Upper lobe of left lung (tissue), 6 donors: ENCODE measurements around the gene PPP1CA. TPM values are rescaled to one million over a fixed set of nuclear protein-coding genes. Genes with fewer than 3 reads are reported as not detected.

Source experiments
- ATAC-seq, 2 donors: fragments of 200-7000 bp; cut with Tn5 transposase; one replicate each; pipeline ENCODE4 v1.9.1; 2022; ENCODE audit warnings: mild to moderate bottlenecking in 2 of 2, moderate library complexity in 2 of 2; ENCODE audit not compliant: low FRiP score in 2 of 2
- DNase-seq, 2 donors: peaks; one replicate each; pipeline ENCODE4 v3.0.0-alpha.2; 2019 to 2020
- H3K27ac ChIP-seq, 4 donors: fragments of 200-600 bp; sonication (generic); one replicate each; pipeline ENCODE4 v1.5.1; 2016 to 2019
- H3K27me3 ChIP-seq, 4 donors: fragments of 200-600 bp; sonication (generic); one replicate each; pipeline ENCODE4 v1.5.1; 2017 to 2019
- H3K36me3 ChIP-seq, 4 donors: fragments of 200-600 bp; sonication (generic); one replicate each; pipeline ENCODE4 v1.5.1; 2016 to 2019
- H3K4me1 ChIP-seq, 4 donors: fragments of 200-600 bp; sonication (generic); one replicate each; pipeline ENCODE4 v1.5.1; 2018 to 2019
- H3K4me3 ChIP-seq, 4 donors: fragments of 200-600 bp; sonication (generic); one replicate each; pipeline ENCODE4 v1.5.1; 2017 to 2019; ENCODE audit warnings: mild to moderate bottlenecking in 2 of 4, moderate library complexity in 1 of 4
- H3K9me3 ChIP-seq, 4 donors: fragments of 200-600 bp; sonication (generic); one replicate each; pipeline ENCODE4 v1.5.1; 2018 to 2019
- POLR2A ChIP-seq, 4 donors: fragments of 450-650 bp; IDR thresholded peaks; one replicate each; pipeline ENCODE4 v1.5.1; 2016 to 2017; ENCODE audit warnings: antibody characterized with exemption in 4 of 4, mild to moderate bottlenecking in 2 of 4
- WGBS, 2 donors: methylation state at CpG; one replicate each; pipeline ENCODE4 v1.1.5; 2017 to 2018; 5-methylcytosine and 5-hydroxymethylcytosine counted together
- small RNA-seq, 4 donors: library from RNA; depleted of rRNA; stranded (forward); fragments of <200 nt; gene quantifications; one replicate each; pipeline ENCODE3, GENCODE V24; 2016
- total RNA-seq, 6 donors: library from RNA; depleted of rRNA in 4 of 6; stranded (reverse); fragments of >200 nt in 4 of 6; gene quantifications; one replicate each; pipeline versions ENCODE4 v1.1.0 to v1.2.1, GENCODE V29; 2016 to 2021
- donor health status: DM: no; HTN: no; CAD: no; lungs with moderate emphysema.
- donor health status: DM: no; HTN: yes; CAD: no; lungs with severe emphysema.

The PPP1CA gene
- total RNA-seq, 6 donors from 2014 or later: 83.8 to 191 (median 135) TPM

DNA sequence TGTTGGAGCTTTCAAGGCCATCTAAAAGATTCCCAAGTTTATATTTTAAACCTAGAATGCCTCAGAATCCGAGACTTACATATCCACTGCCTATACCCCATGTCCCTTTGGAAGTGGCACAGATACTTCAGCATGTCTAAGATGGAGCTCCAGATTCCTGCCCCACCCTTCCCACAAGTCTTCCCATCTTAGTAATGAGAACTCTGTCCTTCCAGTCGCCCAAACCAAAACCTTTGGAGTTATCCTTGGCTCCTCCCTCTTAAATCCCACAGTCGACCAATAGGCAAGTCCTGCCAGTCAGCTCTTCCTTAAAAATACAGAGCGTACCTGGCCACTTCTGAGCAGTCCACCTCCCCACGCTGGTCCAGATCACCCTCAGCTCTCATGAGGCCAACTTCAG lies 52.6 kb downstream of the PPP1CA start:
- ATAC-seq (no peak), DNase-seq (no peak)
- WGBS, 2 donors: 79 to 83% methylated on average over 5 of the region's 5 CpGs
- H3K27ac ChIP-seq: peak overlapping the region in 1 of 4 donors; percentile 9
- H3K27me3 ChIP-seq: no peaks in the 10 kb centered on the region
- H3K4me1 ChIP-seq: peaks cover 25 to 49% (median 38%) of the 10 kb centered on the region in 4 donors
- no peaks in the 10 kb centered on the region for H3K9me3 ChIP-seq
- no peak for TF ChIP-seq POLR2A (IDR thresholded peaks at IDR 0.05)
- H3K4me3 ChIP-seq: no peak overlapping the region
- H3K36me3 ChIP-seq: no peaks in the 10 kb centered on the region

Small RNA genes within 50 kb of the gene (small RNA-seq; reads per million reads assigned to genes)
- gene RN7SKP239 (0 to 0.07 (median 0) reads per million in 4 donors), gene RNU6-1238P (0 reads per million in 4 donors)

Other genes starting within 250 kb of the PPP1CA start
- 100 to 1,000 TPM in 4 of 6 donors, 10 to 100 TPM in 2; 76.9 to 232 (median 117) TPM for gene GRK2, start 135.4 kb downstream of the PPP1CA start, total RNA-seq
- 100 to 1,000 TPM in 2 of 6 donors, 10 to 100 TPM in 4; 47.4 to 221 (median 78.3) TPM for gene ANKRD13D, start 112.6 kb downstream of the PPP1CA start, total RNA-seq
- 10 to 100 TPM; 35.9 to 99.2 (median 53.8) TPM for gene SSH3, start 98.3 kb downstream of the PPP1CA start, total RNA-seq
- 100 to 1,000 TPM in 4 of 6 donors, 10 to 100 TPM in 2; 55.5 to 173 (median 106) TPM for gene POLD4, start 48.3 kb downstream of the PPP1CA start, total RNA-seq
- gene CLCF1, start 28.3 kb downstream of the PPP1CA start, total RNA-seq: 10 to 100 TPM in 2 of 6 donors, 1 to 10 TPM in 4; 3.7 to 29.5 (median 6.0) TPM
- 100 to 1,000 TPM in 1 of 6 donors, 10 to 100 TPM in 5; 20.4 to 115 (median 28.2) TPM for gene RAD9A, start 9.9 kb downstream of the PPP1CA start, total RNA-seq
- gene TBC1D10C, start 2.2 kb upstream of the PPP1CA start, total RNA-seq: 10 to 100 TPM in 5 of 6 donors, 1 to 10 TPM in 1; 8.4 to 45.3 (median 32.7) TPM
- gene CARNS1, start 13.8 kb upstream of the PPP1CA start, total RNA-seq: 1 to 10 TPM in 2 of 6 donors, under 1 TPM in 4; 0.49 to 4.2 (median 0.89) TPM
- 10 to 100 TPM; 35.2 to 94.3 (median 50.4) TPM for gene RPS6KB2, start 26.6 kb upstream of the PPP1CA start, total RNA-seq
- gene PTPRCAP, start 35.8 kb upstream of the PPP1CA start, total RNA-seq: 10 to 100 TPM; 12.8 to 34.0 (median 18.0) TPM
- gene CORO1B, start 41.6 kb upstream of the PPP1CA start, total RNA-seq: 100 to 1,000 TPM in 4 of 6 donors, 10 to 100 TPM in 2; 49.0 to 178 (median 118) TPM
- gene GPR152, start 50.9 kb upstream of the PPP1CA start, total RNA-seq: not detected
- 1 to 10 TPM; 1.5 to 4.7 (median 2.3) TPM for gene CABP4, start 53.5 kb upstream of the PPP1CA start, total RNA-seq
- 100 to 1,000 TPM in 1 of 6 donors, 10 to 100 TPM in 5; 51.2 to 102 (median 75.2) TPM for gene TMEM134, start 67.4 kb upstream of the PPP1CA start, total RNA-seq
- gene AIP, start 81.2 kb upstream of the PPP1CA start, total RNA-seq: 100 to 1,000 TPM in 1 of 6 donors, 10 to 100 TPM in 5; 51.1 to 101 (median 75.3) TPM
- gene PITPNM1, start 103.5 kb upstream of the PPP1CA start, total RNA-seq: 10 to 100 TPM; 32.0 to 90.1 (median 40.7) TPM
- 100 to 1,000 TPM in 2 of 6 donors, 10 to 100 TPM in 4; 36.7 to 119 (median 89.0) TPM for gene CDK2AP2, start 106.3 kb upstream of the PPP1CA start, total RNA-seq
- gene CABP2, start 121.6 kb upstream of the PPP1CA start, total RNA-seq: not detected
- 1,000 to 10,000 TPM in 4 of 6 donors, 100 to 1,000 TPM in 2; 600 to 1,952 (median 1,144) TPM for gene GSTP1, start 182.0 kb upstream of the PPP1CA start, total RNA-seq
- gene NDUFV1, start 205.1 kb upstream of the PPP1CA start, total RNA-seq: 100 to 1,000 TPM; 169 to 395 (median 205) TPM
- gene NUDT8, start 228.1 kb upstream of the PPP1CA start, total RNA-seq: 10 to 100 TPM in 4 of 6 donors, 1 to 10 TPM in 1, not detected in 1; 4.3 to 17.8 (median 13.9) TPM
- gene TBX10, start 237.9 kb upstream of the PPP1CA start, total RNA-seq: not detected
- 1 to 10 TPM in 1 of 6 donors, under 1 TPM in 1, not detected in 4; 0.37 to 3.2 TPM for gene ACY3, start 248.9 kb upstream of the PPP1CA start, total RNA-seq